NCI-H446 (cell line): ENCODE measurements around the gene DUSP2.
"Not testable (repeated sequence)": the region's sequence is repeated elsewhere in the genome, so short reads cannot be mapped to it uniquely, and the experiment has no call there.

Source experiments
- DNase-seq, 2 experiments: peaks; one replicate each; lab custom pipeline; 2025; lab: John Stamatoyannopoulos, UW

The DUSP2 gene

DNA sequence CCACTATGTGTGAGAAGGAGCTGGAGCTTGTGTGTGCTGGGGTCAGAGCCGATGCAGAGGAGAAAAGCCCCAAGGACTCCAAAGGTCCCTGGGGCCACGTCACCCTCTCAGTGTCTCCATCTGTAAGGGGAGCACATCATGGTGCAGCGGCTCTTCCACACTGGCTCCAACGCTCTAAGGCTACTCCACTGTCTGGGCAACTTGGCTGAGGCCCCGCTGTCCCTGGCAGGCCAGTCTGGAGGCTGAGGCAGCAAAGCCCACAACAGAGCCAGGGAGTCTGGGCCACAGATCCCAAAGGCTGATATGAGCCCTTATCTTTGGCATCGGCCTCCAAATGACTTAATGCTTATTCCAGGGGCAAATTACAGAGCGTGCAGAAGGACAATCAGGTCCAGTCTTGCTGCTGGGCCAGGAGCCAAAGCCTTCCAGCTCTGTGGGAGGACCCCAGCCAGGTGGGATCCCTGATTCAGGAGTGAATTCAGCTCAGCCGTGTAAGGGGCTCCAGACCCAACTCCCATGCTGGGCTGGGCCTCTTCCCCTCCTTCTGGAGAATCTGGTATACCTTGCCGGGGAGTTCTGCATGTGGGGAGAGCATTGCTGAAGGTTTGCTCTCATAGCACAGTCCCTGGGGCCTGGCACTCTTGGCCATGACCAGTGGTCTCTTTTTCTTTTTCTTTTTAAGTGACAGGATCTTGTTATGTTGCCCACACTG is 1.8 kb upstream of the DUSP2 start:
- no peak for DNase-seq

DNA sequence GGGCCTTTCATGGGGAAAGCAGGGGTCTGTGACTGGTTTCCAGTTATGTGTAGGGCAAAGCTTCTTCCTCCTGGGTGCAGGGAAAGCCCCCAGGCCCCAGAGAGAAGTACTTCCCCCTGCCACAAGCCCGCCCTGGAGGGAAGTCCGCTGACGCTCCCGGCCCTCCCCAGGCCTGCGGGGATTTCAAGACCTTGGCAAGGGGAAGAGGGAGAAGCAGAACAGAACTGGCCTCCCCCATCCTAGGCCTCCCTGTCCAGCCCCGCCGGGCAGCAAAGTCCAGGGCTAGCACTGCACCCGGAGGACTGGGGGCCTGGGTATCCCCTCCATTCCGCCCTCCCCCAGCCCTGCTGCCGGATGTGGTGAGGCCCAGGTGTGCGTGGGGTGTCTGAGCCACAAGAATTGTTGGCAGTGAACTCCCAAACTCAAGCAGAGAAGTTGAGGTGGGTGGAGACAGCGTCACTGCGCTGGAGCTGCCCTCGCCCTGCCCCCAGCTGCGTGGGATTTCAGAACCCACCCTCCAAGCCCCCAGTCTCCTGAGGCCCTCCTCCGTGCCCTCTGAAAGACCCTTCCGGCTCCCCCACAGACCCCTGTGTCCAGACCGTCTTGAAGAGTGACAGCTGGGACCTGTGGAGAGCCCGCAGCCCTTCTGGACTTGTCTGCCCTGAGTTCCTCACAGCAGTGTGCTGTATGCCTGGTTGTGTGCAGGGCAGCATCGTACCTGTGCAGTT is 1.1 kb upstream of the DUSP2 start:
- no peak for DNase-seq

DNA sequence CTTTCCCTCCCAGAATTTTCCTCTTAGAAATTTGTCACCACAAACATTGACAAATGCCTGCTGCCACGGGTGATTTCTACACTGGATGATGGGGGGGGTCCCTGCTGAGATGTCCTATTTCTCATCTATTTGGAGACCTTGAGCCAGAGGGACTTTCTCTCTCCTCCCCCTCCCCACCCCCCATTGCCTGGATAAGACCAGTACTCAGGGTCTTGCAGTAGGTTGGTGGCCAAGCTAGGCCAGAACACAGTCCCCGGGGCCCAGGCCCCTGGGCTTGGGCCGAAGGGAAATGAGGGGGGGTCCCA is 560 bp upstream of the DUSP2 start:
- no peak for DNase-seq

DNA sequence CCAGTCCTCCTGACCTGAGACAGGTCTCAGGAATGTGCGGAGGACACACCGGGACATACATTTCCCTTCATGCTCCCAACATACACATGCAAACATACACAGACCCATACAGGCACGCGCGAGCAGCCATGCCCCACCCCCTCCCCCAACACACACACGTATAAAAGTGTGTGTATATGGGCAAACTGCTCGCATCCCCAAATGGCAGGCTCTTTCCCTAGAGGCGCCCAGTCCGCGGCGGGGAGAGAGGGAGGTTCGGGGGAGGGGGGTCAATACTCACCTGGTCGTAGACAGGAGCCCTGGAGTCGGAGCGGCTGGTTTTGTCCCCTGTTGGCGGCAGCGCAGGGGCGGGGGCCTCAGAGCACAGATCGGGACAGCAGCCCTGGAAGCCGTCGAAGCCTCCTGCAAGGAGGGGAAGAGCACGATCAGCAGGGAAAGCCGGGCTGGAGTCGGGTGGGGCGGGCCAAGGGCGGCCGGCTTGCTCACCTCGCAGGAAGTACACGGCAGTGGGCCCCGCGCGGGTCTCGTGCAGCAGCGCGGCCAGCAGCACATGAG is 682 bp downstream of the DUSP2 start:
- DNase-seq: no peak

DNA sequence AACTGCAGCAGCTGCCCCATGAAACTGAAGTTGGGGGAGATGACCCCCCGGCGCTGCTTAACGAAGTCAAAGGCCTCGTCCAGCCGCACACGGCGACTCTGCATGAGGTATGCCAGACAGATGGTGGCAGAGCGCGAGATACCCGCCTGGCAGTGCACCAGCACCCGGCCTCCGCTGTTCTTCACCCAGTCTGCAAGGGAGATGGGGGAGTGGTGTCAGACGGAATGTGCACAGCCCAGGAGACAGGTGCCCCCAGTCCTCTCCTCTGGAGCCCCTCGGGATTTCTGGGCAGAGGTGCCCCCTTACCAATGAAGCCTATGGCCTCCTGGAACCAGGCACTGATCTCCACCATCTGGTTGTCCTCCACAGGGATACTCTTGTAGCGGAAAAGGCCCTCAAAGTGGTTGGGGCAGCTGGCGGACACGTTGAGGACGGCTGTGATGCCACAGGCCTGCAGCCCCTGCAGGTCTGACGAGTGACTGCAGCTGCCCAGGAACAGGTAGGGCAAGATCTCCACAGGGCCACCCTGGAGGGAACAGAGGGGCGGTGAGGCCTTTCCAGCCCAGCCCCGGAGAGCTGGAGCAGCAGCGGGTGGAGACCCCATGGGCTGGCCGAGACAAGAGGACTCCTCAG is 1.3 kb downstream of the DUSP2 start:
- peak in 1 of 2 experiments; percentile 14 for DNase-seq

DNA sequence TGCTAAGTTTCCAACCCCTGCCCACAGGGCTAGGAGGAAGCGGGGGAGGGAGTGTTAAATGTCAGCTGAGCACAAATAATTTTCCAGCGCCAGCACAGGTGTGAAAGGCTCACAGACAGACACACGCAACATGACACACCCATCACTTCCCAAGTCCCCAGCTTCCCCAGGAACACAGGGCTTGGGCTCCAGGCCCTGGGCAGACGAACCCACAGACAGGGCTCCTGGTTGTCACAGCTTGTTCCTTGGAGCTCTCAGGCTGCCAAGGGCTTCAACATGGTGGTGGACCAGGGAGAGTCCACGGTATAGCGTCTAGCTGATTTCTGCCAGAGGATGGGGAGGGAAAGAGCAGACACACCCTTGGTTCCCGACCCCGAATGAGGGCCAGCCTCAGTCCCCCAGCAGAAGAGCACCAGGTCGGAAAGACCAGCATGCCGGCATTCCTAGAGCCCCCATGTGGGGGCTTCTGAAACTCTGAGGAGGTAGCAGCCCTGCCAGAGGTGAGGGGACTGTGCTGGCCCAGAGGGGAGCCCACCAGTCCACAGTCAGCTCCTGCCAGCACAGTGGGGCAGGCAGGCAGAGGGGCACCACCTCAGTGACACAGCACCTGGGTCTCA is 1.9 kb downstream of the DUSP2 start:
- no peak for DNase-seq

DNA sequence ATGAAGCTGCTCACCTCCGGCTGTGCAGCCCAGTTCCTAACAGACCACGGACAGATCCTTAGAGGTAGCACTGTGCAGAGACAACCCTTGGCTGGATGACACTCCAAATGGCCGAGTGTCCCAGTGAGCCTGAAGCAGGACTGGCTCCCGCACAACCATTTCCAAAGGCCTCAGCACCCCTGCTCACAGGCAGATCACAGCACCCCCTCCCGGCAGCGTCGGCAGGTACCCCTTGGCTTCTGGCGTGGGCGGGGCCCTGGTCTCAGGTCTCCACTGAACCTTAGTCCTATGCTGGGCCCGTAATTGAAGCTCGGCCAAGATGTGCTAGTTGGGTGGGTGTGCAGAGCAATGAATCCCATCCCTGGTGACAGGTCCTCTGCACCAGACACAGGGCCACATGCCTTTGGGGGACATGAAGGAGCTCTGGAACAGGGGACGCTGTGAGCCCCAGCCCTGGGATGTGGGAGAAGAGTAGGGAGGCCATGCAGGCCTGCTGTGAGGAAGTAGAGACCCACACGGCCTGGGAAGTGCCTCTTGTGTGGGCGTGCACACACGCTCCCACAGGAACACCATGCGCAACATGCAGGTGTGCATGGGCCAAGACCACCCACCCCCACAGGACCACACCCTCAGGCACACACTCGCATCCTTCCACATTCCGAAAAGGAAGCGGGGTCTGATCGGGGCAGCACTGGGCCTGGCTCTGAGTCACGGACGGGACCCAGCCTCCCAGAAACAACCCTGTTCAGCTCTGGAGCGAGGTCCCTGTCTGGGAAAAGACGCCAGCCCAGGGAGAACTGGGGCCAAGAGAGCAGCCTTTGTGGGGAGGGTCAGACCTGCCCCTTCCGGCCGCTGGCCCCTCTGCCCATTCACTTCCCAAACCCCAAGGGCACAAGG is 2.8 kb downstream of the DUSP2 start:
- DNase-seq: no peak

DNA sequence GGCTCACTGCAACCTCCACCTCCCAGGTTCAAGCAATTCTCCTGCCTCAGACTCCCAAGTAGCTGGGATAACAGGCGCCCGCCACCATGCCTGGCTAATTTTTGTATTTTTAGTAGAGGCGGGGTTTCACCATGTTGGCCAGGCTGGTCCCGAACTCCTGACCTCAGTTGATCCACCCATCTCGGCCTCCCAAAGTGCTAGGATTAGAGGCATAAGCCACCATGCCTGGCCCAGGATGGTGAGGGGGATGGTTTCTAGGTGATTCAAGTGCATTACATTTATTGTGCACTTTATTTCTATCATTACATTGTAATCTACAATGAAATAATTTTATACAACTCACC is 3.6 kb downstream of the DUSP2 start:
- DNase-seq: not testable (repeated sequence)

DNA sequence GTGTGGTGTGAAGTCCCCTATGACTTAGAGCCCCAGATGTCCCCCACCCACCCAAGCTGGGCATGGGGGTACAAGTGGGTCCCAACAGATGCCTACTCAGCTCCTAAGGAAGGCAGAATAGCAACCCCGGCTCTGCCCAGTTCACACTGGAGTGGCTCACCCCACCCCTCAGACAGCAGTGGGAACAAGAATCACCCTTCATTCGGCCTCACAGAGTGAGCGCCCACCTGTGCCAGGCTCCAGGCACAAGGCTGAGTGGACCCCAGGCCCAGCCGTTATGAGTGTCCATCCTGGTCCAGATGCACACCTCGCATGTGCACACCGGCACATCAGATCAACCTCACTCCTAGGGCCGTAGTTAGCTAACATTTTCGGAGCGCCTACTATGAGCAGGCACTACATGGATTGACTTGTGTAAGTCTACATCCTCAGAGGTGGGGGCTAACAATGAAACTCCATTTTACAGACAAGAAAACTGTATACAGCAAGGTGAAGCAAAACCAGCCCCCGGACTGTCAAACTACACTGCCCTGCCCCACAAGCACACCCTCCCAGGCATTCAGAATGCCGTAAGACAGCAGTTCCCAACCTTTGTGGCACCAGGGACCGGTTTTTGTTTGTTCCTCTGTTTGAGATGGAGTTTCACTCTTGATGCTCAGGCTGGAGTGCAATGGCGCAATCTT is 4.2 kb downstream of the DUSP2 start:
- no peak for DNase-seq

DNA sequence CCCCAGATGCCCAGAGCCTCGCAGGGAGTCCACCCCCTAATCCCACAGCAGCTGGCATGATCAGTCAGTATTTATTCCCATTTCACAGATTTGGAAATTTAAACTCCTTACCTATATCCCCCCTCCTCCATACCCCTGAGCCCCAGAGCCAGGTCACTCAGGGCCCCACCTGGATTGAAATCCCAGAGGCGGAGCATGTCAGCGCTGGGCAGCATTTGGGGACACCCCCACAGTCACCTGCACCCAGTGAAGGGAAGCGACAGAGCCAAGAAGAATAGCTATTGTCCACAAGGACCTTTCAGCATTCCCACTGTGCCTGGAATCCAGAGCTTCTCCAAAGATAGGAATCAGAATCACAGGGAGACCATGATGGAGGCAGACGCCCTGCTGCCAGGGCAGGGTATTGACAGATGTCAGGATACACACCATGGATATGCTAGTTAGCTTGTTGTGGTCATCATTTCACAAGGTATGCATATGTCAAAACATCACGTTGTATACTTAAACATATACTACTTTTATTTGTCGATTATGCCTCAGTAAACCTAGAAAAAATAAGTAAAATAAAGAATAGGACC is 6.0 kb downstream of the DUSP2 start:
- no peak for DNase-seq

DNA sequence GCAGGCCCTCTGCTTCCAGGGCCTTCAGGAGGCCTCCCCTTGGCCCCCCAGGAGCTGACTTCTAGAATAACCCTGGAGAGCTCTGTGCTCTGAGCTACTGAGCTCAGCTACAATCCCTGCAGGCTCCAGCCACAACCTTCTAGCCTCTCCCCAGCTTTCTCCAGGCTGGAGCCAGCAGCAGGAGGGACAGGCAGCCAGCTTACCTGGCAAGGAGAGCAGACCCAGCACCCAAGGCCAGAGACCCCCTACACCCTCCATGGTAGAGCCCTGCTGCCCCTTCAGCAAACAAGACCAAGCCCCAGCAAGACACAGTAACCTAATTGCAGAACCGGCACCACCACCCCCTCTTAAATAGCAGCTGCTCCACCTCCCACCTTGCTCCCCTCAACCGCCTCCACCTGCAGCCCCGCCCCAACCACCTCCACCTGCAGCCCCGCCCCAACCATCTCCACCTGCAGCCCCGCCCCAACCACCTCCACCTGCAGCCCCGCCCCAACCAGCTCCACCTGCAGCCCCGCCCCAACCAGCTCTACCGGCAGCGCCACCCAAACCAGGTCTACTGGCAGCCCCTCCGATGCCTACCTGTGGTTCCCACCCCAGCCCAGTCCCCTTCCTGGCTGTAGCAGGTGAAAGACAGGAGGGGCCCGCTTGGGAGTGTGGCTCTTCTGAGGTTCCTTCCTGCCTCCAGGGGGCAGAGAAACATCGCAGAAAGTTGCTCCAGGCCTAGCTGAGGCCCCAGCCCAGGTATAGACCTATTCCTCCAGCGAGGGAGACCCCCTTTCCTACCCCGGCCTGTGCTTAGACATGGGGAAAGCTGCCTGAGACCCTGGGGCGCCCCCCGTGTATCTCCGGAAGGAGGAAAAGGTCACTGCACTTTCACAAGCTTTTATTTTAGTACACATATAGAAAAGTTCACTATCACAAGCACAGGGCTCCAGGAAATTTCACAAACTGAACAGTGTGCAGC is 6.8 kb downstream of the DUSP2 start, which contains the start of gene ASTL:
Gene ASTL (minus strand): TSS at position 324 of the 967 bp plus-strand sequence. CDS start 66 bp downstream, at position 258.
- peak in 1 of 2 experiments; percentile 26 for DNase-seq

DNA sequence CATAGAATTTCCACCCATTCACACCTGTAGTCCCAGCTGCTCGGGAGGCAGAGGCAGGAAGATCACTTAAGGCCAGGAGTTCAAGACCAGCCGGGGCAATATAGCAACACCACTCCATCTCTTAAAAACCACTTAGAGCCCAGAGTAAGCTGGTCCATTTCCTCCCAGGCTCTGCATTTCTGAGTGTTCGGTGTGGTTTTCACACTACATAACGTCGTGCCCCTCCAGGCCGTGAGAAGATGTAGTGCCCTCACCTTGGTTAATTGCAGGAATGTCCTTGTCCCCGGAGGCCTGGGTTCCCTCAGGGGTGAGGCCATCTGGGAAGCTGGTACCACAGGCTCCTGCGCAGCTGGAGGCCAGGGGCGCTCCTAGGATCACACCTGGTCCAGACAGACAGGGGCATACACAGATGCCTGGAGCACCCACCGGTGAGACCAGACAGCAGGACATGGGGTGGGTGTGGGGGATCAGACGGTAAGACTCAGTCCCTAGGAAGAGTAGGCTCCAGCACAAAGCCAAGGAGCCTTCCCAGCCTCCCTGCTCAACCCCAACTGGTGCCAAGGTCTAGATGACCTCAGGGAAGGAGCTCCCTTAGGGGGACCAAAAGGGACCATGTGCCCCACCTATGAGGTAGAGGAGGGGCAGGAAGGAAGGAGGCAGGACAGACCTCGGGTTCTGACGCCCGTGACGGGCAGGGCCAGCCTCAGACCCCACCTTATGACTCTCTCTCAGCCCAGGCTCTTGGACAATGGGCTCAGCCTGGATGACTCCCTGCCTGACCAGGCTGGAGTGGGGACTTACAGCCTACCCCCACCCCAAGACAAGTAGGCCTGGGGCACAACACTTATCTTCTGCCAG is 7.7 kb downstream of the DUSP2 start:
- no peak for DNase-seq

DNA sequence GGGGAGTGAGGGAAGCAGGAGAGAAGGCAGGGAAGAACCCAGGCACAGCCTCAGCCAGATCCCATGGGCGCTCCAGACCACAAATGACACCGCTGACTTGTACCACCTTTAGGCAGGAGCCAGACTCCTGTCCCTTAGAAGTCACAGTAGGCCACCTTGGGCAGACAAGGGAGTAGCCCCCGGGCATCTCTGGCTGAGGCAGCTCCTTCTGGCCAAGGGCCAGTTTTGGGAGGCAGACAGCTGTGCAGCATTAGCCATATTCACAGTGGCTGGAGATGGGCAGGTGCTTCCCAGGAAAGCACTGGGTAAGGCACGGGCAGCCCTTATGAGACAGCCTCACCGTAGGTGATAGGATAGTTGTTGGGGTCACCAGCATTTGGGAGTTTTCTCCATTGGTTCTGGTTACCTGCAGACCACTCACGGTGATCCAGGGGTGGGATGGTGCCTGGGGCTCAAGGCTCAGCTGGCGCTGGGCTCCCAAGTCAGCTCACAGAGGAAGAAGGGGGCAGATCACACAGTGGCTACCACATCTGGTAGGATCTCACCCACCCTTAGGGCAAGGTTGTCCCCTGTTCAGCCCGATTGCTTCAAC is 9.0 kb downstream of the DUSP2 start:
- no peak for DNase-seq

DNA sequence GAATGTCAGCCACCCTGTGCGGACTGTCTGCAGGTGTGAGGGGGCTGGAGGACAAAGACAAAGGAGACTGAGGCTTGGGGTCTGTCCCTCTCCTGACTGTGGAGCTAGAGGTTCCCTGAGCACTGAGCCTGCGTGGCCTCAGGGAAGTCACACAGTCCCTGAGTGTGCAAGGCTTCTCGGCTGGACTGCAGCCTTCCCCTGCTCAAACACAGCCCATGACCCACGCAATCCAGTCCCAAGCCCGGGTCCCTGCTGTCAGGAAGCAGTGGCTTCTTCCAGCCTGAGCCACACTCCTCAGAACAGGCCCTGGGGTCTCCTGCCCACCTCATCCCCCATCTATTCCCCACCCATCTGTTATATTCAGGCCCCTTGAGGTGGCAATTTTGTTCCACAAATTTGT is 9.6 kb downstream of the DUSP2 start:
- DNase-seq: no peak

DNA sequence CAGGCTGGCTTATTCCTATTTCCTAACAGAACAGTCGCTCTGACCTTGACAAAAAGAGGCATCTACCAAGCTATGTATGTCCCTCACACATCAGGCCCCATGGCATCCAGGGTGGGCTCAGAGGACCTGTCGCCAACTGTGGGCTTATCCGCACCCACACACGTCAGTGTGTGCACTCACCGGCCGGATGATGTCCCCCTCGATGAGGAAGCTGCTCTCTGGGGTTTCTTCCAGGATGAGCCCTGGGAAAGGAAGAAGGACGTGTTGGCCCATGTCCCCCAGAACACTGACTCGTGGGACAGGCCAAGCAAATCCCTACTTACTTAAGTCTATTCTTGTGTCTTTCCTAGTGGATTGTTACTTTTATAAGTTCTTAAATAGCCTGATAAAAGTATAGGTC is 10.1 kb downstream of the DUSP2 start:
- DNase-seq: no peak

DNA sequence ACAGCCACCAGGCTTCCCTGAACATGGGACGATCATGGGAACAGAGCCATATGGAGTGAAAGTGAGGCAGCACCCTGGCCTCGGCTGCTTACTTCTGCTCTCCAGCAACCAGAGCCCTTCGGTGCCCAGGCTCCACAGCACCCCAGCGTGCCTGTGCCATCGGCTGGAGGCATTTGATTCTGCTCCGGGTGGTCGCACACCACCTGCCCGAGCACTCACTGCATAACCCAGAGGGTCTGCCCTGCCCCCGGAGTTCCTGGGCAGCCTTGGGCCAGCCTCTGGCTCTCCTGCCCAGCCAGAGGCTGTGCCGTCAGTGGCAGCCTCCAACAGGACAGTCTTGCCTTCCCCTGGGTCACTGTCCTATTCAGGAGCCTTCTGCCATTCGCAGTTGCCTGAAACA is 10.8 kb downstream of the DUSP2 start:
- no peak for DNase-seq

DNA sequence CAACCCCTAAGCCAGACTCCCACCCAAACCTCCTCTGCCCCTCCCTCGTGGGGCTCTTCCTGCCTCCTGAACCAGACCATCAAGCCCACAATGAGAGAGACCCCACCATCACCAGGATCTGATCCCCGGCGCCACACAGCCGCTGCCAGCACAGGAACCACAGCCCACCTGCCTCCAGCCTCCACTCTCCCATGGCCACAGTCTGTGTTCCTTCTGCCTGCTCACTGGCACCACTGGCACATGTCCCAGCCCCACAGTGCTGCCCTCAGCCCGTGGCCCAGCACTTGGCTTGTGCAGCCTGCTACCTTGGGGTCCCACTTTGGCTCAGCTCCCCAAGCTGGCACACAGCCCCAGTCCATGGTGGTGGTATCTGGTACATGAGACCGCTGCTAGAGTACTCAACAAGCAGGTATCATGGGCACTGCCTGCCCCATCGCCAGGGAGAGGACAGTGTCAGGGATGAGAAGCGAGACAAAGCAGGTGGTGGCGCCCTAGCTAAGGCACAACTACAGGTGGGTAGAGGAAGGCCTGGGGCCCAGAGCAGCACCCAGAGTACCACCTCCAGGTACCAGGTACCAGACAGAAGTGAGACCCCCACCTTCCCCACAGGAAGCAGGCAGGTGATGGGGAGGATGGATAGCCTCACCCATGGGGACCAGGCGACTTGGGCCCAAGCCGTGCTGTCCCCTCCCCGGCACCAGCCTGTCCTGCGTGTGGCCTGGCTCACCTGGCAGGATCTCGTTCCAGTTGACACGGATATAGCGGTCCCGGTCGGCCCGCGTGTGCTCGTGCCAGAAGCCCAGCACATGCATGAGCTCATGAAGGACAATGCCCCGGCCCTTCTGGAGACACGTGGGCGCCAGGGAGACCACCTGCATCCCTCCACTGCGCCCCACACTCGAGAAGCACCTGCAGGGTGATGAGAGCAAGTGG is 13.2 kb downstream of the DUSP2 start:
- no peak for DNase-seq
